ENCODE data around the gene SNCB. TPM values are rescaled to one million over a fixed set of nuclear protein-coding genes. Genes with fewer than 3 reads are reported as not detected.

SNCB gene
- total RNA-seq, 1 experiment from 2014 or later: not detected

DNA sequence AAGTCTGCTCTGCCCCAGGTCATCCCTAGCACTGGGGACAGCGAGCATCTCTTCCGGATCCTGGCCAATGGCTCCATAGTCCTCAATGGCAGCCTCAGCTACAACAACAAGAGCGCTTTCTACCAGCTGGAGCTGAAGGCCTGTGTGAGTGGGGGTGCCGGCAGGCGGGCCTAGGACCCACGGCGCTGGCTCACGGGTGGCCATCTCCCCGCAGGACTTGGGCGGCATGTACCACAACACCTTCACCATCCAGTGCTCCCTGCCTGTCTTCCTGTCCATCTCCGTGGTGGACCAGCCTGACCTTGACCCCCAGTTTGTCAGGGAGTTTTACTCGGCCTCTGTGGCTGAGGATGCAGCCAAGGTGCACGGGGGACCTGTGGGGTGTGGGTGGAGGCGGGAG lies 55.3 kb downstream of the SNCB start:
- Histone ChIP-seq H3K4me2 (ENCODE audit: low read length) (no peak overlapping the region), H3K27ac (ENCODE audit: low read depth, low read length) (no peak overlapping the region), H2AFZ (ENCODE audit: low read depth, low read length, poor library complexity, severe bottlenecking) (no peak overlapping the region), H3K79me2 (ENCODE audit: insufficient read depth, low read length) (no peaks in the 10 kb centered on the region), H3K9me2 (ENCODE audit: insufficient read depth) (no peaks in the 10 kb centered on the region), H3K9ac (ENCODE audit: low read length) (no peak overlapping the region), H3K27me3 (ENCODE audit: insufficient read depth, low read length) (no peaks in the 10 kb centered on the region), H3K4me1 (ENCODE audit: control insufficient read depth in 1 of 2, insufficient read depth in 2 of 2, low read length in 2 of 2) (peaks cover 0 to 18% of the 10 kb centered on the region in 2 experiments; a peak in 2 of 4 replicates), H3K4me3 (replicated peaks in 1 of 2; ENCODE audit: low read depth in 1 of 2, low read length in 2 of 2) (no peak overlapping the region), H4K20me1 (ENCODE audit: insufficient read depth) (no peaks in the 10 kb centered on the region), H3K36me3 (ENCODE audit: control insufficient read depth in 1 of 2, insufficient read depth in 2 of 2, low read length in 2 of 2) (no peaks in the 10 kb centered on the region), H3K9me3 (ENCODE audit: control insufficient read depth in 1 of 2, insufficient read depth in 1 of 2, low read depth in 1 of 2, low read length in 2 of 2) (no peaks in the 10 kb centered on the region)
- RAD21 ChIA-PET (ENCODE audit: low non-redundant PET in 1 of 2, low total read pairs in 2 of 2, uncharacterized antibody in 2 of 2, unreplicated experiment in 2 of 2): no interaction called here
- no TSS peak for BruUV-seq (replicated peaks)
- CTCF ChIA-PET: interaction anchor here (1.0 kb wide), 1 partner anchor 86 kb away, joined by 4 read pairs; no protein-coding TSS in a partner anchor
- POLR2A ChIA-PET: no interaction called here
- intact Hi-C loops (cut with micrococcal nuclease): no loop called here
- DNase-seq (ENCODE audit: low read depth, low spot score): no peak
- ATAC-seq: no peak
- TF ChIP-seq JUND (IDR thresholded peaks at IDR 0.05) (no peak), EZH2 (IDR thresholded peaks at IDR 0.05) (no peak), TCF7L2 (IDR thresholded peaks at IDR 0.05; ENCODE audit: borderline replicate concordance, extremely low read depth, insufficient read depth, insufficient read length) (no peak), ELF1 (IDR thresholded peaks at IDR 0.05; ENCODE audit: borderline replicate concordance, low read depth) (no peak), RAD21 (IDR thresholded peaks at IDR 0.05; ENCODE audit: low read depth) (no peak), ZNF274 (IDR thresholded peaks at IDR 0.05; ENCODE audit: low read depth, low read length) (no peak), POLR2A (IDR thresholded peaks at IDR 0.05; ENCODE audit: borderline replicate concordance, extremely low read depth, insufficient read depth, insufficient read length) (no peak), FOSL1 (IDR thresholded peaks at IDR 0.05; ENCODE audit: low read depth) (no peak), ZFX (IDR thresholded peaks at IDR 0.05) (no peak), POLR2AphosphoS5 (IDR thresholded peaks at IDR 0.05; ENCODE audit: low read depth, low read length) (no peak)
- TF ChIP-seq, protein P1, sequence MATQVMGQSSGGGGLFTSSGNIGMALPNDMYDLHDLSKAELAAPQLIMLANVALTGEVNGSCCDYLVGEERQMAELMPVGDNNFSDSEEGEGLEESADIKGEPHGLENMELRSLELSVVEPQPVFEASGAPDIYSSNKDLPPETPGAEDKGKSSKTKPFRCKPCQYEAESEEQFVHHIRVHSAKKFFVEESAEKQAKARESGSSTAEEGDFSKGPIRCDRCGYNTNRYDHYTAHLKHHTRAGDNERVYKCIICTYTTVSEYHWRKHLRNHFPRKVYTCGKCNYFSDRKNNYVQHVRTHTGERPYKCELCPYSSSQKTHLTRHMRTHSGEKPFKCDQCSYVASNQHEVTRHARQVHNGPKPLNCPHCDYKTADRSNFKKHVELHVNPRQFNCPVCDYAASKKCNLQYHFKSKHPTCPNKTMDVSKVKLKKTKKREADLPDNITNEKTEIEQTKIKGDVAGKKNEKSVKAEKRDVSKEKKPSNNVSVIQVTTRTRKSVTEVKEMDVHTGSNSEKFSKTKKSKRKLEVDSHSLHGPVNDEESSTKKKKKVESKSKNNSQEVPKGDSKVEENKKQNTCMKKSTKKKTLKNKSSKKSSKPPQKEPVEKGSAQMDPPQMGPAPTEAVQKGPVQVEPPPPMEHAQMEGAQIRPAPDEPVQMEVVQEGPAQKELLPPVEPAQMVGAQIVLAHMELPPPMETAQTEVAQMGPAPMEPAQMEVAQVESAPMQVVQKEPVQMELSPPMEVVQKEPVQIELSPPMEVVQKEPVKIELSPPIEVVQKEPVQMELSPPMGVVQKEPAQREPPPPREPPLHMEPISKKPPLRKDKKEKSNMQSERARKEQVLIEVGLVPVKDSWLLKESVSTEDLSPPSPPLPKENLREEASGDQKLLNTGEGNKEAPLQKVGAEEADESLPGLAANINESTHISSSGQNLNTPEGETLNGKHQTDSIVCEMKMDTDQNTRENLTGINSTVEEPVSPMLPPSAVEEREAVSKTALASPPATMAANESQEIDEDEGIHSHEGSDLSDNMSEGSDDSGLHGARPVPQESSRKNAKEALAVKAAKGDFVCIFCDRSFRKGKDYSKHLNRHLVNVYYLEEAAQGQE (IDR thresholded peaks at IDR 0.05; ENCODE audit: low read depth): no peak
- TF ChIP-seq, protein P2, sequence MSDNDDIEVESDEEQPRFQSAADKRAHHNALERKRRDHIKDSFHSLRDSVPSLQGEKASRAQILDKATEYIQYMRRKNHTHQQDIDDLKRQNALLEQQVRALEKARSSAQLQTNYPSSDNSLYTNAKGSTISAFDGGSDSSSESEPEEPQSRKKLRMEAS (IDR thresholded peaks at IDR 0.05): no peak
- TF ChIP-seq, protein P3, sequence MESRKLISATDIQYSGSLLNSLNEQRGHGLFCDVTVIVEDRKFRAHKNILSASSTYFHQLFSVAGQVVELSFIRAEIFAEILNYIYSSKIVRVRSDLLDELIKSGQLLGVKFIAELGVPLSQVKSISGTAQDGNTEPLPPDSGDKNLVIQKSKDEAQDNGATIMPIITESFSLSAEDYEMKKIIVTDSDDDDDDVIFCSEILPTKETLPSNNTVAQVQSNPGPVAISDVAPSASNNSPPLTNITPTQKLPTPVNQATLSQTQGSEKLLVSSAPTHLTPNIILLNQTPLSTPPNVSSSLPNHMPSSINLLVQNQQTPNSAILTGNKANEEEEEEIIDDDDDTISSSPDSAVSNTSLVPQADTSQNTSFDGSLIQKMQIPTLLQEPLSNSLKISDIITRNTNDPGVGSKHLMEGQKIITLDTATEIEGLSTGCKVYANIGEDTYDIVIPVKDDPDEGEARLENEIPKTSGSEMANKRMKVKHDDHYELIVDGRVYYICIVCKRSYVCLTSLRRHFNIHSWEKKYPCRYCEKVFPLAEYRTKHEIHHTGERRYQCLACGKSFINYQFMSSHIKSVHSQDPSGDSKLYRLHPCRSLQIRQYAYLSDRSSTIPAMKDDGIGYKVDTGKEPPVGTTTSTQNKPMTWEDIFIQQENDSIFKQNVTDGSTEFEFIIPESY (IDR thresholded peaks at IDR 0.05; ENCODE audit: extremely low read depth, insufficient replicate concordance, low read length): no peak

All from HCT116 (cell line).